ENCODE measurements around the gene CRCP. TPM values are rescaled to one million over a fixed set of nuclear protein-coding genes. Genes with fewer than 3 reads are reported as not detected.
"Not testable (repeated sequence)": the region's sequence is repeated elsewhere in the genome, so short reads cannot be mapped to it uniquely, and the experiment has no call there.

CRCP gene
- total RNA-seq, 1 experiment from 2014 or later, result 47.8 TPM

GRCh38 chr7:66125052-66125694 lies 10.5 kb downstream of the CRCP start:
- Histone ChIP-seq H3K36me3 (peaks cover 19% of the 10 kb centered on the region; the same call in 1 of the 2 replicates), H3K9me3 (replicated peaks) (no peaks in the 10 kb centered on the region), H3K27ac (no peak overlapping the region), H3K4me3 (no peak overlapping the region), H3K27me3 (replicated peaks) (no peaks in the 10 kb centered on the region), H3K4me1 (replicated peaks) (0 out of 2 replicates have a peak, but pooled peaks cover 3% of the 10 kb centered on the region)
- no peak for DNase-seq (ENCODE audit: low read depth in 1 of 2, low spot score in 2 of 2)

- peaks cover 26% of the 10 kb centered on the region for H3K36me3 ChIP-seq
- H3K27ac ChIP-seq; H3K4me1 ChIP-seq (replicated peaks); DNase-seq (ENCODE audit: low read depth in 1 of 2, low spot score in 2 of 2); H3K4me3 ChIP-seq; H3K27me3 ChIP-seq (replicated peaks); H3K9me3 ChIP-seq (replicated peaks): not testable (repeated sequence)
Measured at GRCh38 chr7:66125781-66126352, 11.2 kb downstream of the CRCP start.

- DNase-seq (ENCODE audit: low read depth in 1 of 2, low spot score in 2 of 2); H3K4me1 ChIP-seq (replicated peaks); H3K27ac ChIP-seq; H3K4me3 ChIP-seq; H3K27me3 ChIP-seq (replicated peaks); H3K9me3 ChIP-seq (replicated peaks): not testable (repeated sequence)
- peaks cover 29% of the 10 kb centered on the region for H3K36me3 ChIP-seq
Measured at GRCh38 chr7:66127172-66127571, 12.5 kb downstream of the CRCP start.

- Histone ChIP-seq H3K27me3 (replicated peaks) (no peaks in the 10 kb centered on the region), H3K4me1 (replicated peaks) (peaks cover 21% of the 10 kb centered on the region), H3K27ac (peak overlapping the region; percentile 26; the same call in 1 of the 2 replicates), H3K4me3 (no peak overlapping the region), H3K9me3 (replicated peaks) (no peaks in the 10 kb centered on the region), H3K36me3 (peaks cover 66% of the 10 kb centered on the region)
- peak in 1 of 2 experiments; percentile 69 for DNase-seq (ENCODE audit: low read depth in 1 of 2, low spot score in 2 of 2)
Measured at GRCh38 chr7:66138994-66139752, 24.5 kb downstream of the CRCP start.

GRCh38 chr7:66140924-66141323 lies 26.3 kb downstream of the CRCP start:
- H3K4me3 ChIP-seq, result no peak overlapping the region
- H3K4me1 ChIP-seq (replicated peaks), result peaks cover 21% of the 10 kb centered on the region
- no peaks in the 10 kb centered on the region for H3K9me3 ChIP-seq (replicated peaks)
- H3K27ac ChIP-seq, result no peak overlapping the region
- peak in 1 of 2 experiments; percentile 34 for DNase-seq (ENCODE audit: low read depth in 1 of 2, low spot score in 2 of 2)
- no peaks in the 10 kb centered on the region for H3K27me3 ChIP-seq (replicated peaks)
- H3K36me3 ChIP-seq, result peaks cover 66% of the 10 kb centered on the region

GRCh38 chr7:66142334-66142733 lies 27.7 kb downstream of the CRCP start:
- Histone ChIP-seq H3K9me3 (replicated peaks) (no peaks in the 10 kb centered on the region), H3K27me3 (replicated peaks) (no peaks in the 10 kb centered on the region), H3K4me3 (no peak overlapping the region), H3K27ac (no peak overlapping the region), H3K4me1 (replicated peaks) (peaks cover 28% of the 10 kb centered on the region), H3K36me3 (peaks cover 71% of the 10 kb centered on the region)
- DNase-seq (ENCODE audit: low read depth in 1 of 2, low spot score in 2 of 2), result no peak

GRCh38 chr7:66142996-66143395 lies 28.3 kb downstream of the CRCP start:
- Histone ChIP-seq H3K4me3 (no peak overlapping the region), H3K27ac (no peak overlapping the region), H3K4me1 (replicated peaks) (peaks cover 35% of the 10 kb centered on the region), H3K9me3 (replicated peaks) (no peaks in the 10 kb centered on the region), H3K27me3 (replicated peaks) (no peaks in the 10 kb centered on the region), H3K36me3 (peaks cover 76% of the 10 kb centered on the region)
- no peak for DNase-seq (ENCODE audit: low read depth in 1 of 2, low spot score in 2 of 2)

- H3K36me3 ChIP-seq, result peaks cover 84% of the 10 kb centered on the region
- no peak for DNase-seq (ENCODE audit: low read depth in 1 of 2, low spot score in 2 of 2)
- H3K27me3 ChIP-seq (replicated peaks), result no peaks in the 10 kb centered on the region
- H3K4me1 ChIP-seq (replicated peaks), result peaks cover 41% of the 10 kb centered on the region
- H3K9me3 ChIP-seq (replicated peaks), result no peaks in the 10 kb centered on the region
- no peak overlapping the region for H3K4me3 ChIP-seq
- no peak overlapping the region for H3K27ac ChIP-seq
Measured at GRCh38 chr7:66143876-66144332, 29.3 kb downstream of the CRCP start.

GRCh38 chr7:66145400-66146104 lies 30.9 kb downstream of the CRCP start:
- Histone ChIP-seq H3K4me3 (no peak overlapping the region), H3K27ac (no peak overlapping the region), H3K9me3 (replicated peaks) (no peaks in the 10 kb centered on the region), H3K36me3 (peaks cover 84% of the 10 kb centered on the region), H3K4me1 (replicated peaks) (peaks cover 39% of the 10 kb centered on the region), H3K27me3 (replicated peaks) (no peaks in the 10 kb centered on the region)
- no peak for DNase-seq (ENCODE audit: low read depth in 1 of 2, low spot score in 2 of 2)

- no peak for DNase-seq (ENCODE audit: low read depth in 1 of 2, low spot score in 2 of 2)
- H3K4me1 ChIP-seq (replicated peaks), result peaks cover 48% of the 10 kb centered on the region
- H3K27ac ChIP-seq, result no peak overlapping the region; the same call in 1 of the 2 replicates
- H3K27me3 ChIP-seq (replicated peaks), result no peaks in the 10 kb centered on the region
- no peaks in the 10 kb centered on the region for H3K9me3 ChIP-seq (replicated peaks)
- H3K4me3 ChIP-seq, result no peak overlapping the region
- peaks cover 81% of the 10 kb centered on the region for H3K36me3 ChIP-seq
Measured at GRCh38 chr7:66146701-66147100, 32.1 kb downstream of the CRCP start.

- not testable (repeated sequence) for H3K27ac ChIP-seq; DNase-seq (ENCODE audit: low read depth in 1 of 2, low spot score in 2 of 2); H3K4me3 ChIP-seq; H3K9me3 ChIP-seq (replicated peaks); H3K27me3 ChIP-seq (replicated peaks)
- Histone ChIP-seq H3K36me3 (peaks cover 71% of the 10 kb centered on the region), H3K4me1 (replicated peaks) (peaks cover 58% of the 10 kb centered on the region)
Measured at GRCh38 chr7:66147657-66148056, 33.0 kb downstream of the CRCP start.

GRCh38 chr7:66150471-66150870 lies 35.8 kb downstream of the CRCP start:
- Histone ChIP-seq H3K4me3 (no peak overlapping the region), H3K9me3 (replicated peaks) (no peaks in the 10 kb centered on the region), H3K36me3 (peaks cover 71% of the 10 kb centered on the region), H3K27me3 (replicated peaks) (no peaks in the 10 kb centered on the region), H3K27ac (peak overlapping the region; percentile 40), H3K4me1 (replicated peaks) (peaks cover 70% of the 10 kb centered on the region)
- DNase-seq (ENCODE audit: low read depth in 1 of 2, low spot score in 2 of 2), result peak; percentile 51 to 52

- no peak overlapping the region for H3K4me3 ChIP-seq
Measured at GRCh38 chr7:66152371-66153191, 37.9 kb downstream of the CRCP start.

More at GRCh38 chr7:66152371-66153191, 37.9 kb downstream of the CRCP start:
- Histone ChIP-seq H3K4me1 (replicated peaks) (peaks cover 61% of the 10 kb centered on the region), H3K27ac (peak overlapping the region; percentile 72), H3K27me3 (replicated peaks) (no peaks in the 10 kb centered on the region), H3K36me3 (peaks cover 72% of the 10 kb centered on the region), H3K9me3 (replicated peaks) (no peaks in the 10 kb centered on the region)
- DNase-seq (ENCODE audit: low read depth in 1 of 2, low spot score in 2 of 2), result peak; percentile 88 to 96
